ENCODE data around the gene SLMAP.
A peak's percentile ranks its signal among the peaks of the same experiment; 100 is the strongest.

SLMAP gene

GRCh38 chr3:57943525-57944495 is 187.7 kb downstream of the SLMAP start:
- no peak for DNase-seq (ENCODE audit: low read depth)

GRCh38 chr3:57946970-57947381 is 190.9 kb downstream of the SLMAP start:
- no peak for DNase-seq (ENCODE audit: low read depth)

- no peak for DNase-seq (ENCODE audit: low read depth)
Observed at GRCh38 chr3:57948080-57948671, 192.1 kb downstream of the SLMAP start.

DNA sequence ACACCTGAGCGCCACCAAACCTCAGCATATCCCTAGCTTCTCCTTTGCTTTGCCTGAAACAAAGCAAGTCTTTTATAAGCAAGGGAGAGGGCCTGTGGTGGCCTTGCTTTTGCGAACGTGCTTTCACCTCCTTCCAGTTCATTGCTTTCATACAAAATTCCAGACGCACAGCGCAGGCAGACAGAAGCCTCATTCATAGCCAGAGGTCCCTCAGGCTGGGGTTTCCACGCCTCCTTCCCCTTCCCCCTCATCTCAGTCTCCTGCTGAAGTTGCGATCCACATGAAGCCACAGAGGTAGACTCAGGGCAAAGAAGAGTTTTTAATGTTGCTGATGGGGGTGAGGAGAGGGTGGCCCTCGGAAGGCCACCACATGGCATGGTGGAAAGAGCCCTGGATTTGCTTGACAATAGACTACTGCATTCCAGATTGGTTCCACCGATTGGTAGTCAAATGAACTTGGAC is 192.7 kb downstream of the SLMAP start:
- no peak for DNase-seq (ENCODE audit: low read depth)

DNA sequence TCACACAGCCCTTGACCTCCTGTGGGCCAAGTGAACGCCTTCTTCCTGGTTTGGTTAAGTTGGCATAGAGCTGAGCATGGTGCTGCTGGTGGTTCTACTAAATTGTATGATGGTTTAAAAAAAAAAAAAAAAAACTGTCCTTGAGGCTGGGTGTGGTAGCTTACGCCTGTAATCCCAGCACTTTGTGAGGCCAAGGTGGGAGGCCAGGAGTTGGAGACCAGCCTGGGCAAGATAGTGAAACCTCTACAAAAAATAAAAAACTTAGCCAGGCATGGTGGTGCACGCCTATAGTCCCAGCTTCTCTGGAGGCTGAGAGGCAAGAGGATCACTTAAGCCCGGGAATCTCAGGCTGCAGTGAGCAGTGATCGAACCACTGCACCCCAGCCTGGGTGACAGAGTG is 193.2 kb downstream of the SLMAP start:
- no peak for DNase-seq (ENCODE audit: low read depth)

DNA sequence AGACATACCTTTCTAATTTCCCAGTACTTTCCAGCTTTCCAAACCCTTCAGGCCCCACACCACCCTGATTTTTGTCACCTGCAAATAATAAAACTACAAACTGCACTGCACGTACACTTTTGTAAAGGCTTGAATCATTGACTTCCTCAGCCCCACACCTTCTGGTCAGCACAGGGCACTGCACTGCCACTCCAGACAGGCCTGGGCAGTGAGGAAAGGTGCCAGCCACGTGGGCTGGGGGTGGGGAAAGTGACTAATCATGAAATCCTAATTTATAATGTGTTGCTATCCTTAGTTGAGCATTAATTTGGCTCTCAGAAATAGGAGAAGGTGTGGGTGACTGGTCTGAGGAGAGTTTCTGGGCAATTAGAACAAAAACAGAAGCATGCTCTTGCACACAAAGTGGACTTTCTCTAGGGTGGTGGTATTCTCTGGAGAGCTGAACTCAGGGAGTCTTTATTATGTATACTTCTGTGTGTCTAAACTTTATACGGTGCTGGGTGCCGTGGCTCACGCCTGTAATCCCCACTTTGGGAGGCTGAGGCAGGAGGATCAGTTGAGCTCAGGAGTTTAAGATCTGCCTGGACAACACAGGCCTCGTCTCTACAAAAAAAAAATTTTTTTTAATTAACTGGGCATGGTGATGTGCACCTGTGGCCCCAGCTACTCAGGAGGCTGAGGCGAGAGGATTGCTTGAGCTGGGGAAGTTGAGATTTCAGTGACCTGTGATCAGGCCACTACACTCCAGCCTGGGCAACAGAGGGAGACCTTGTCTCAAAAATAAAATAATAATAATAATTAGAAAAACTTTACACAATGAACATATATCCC is 193.9 kb downstream of the SLMAP start:
- DNase-seq (ENCODE audit: low read depth), result no peak

DNA sequence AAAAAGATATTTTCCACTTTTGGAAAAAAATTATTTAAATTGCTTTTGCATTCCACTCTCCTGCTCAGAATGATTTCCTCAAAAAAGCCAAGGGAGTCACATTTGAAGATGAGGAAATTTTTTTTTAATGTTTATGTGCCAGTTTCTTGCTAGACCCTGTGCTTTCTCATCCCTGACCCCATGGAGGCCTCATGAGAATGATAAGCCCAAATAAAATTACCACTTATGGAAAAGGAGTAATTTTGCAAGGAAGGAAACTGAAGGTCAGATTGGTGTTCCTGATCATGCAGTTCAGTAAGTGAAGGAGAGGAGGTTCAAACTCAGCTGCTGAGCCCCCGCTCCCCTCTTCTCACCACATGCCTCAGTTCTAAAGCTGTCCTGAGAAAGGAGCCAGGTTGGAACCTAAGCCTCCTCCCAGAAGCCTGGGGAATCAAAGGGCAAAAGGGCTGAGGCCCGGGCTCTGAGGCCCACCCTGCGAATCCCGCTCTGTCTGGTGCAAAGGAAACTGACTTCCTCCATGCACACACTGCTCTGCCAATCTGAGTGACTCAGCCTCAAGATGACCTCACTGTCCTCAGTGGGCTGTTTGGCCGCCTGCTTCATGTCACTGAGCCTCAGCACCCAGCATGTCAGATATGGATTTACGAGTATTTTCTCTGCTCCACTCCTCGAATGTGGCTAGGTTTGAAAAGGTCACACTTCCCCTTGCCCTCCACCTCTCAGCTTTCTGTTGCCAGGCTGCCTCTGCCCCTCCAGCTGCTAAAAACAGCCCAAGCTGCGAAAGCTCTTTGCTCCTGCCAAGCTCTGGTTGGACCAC is 195.2 kb downstream of the SLMAP start:
- no peak for DNase-seq (ENCODE audit: low read depth)

DNA sequence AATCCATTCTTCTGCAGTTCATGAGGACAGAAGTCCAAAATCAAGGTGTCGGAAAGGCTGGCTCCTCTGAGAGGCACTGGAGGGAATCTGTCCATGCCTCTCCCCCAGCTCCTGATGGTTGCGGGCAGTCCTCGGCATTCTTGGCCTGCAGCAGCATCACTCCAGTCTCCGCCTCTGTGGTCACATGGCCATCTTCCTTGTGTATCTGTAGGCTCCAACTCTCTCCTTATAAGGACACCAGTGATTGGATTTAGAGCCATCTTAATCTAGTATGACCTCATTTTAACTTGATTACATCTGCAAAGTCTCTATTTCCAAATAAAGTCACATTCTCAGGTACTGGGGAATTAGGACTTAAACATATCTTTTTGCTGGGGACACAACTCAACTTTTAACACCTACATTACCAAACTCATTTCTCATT is 196.1 kb downstream of the SLMAP start:
- DNase-seq (ENCODE audit: low read depth), result no peak

DNA sequence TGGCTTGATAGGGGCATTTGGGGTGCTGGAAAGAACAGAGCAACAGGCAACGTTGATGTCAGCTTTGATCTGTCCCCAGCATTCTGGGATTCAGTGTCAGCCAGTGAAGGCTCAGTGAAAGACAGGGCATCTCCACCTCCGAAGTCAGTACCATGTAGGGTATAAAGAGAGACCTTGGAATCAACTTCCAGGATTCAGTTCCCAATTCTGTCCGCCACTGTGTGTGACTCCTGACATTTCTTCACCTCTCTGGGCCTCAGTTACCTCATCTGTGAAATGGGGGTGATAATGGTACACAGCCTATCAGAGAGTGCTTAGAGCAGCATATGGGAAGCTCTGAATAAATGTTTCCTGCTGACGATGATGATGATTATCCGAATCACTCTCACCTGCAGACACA is 196.5 kb downstream of the SLMAP start:
- DNase-seq (ENCODE audit: low read depth), result no peak

DNA sequence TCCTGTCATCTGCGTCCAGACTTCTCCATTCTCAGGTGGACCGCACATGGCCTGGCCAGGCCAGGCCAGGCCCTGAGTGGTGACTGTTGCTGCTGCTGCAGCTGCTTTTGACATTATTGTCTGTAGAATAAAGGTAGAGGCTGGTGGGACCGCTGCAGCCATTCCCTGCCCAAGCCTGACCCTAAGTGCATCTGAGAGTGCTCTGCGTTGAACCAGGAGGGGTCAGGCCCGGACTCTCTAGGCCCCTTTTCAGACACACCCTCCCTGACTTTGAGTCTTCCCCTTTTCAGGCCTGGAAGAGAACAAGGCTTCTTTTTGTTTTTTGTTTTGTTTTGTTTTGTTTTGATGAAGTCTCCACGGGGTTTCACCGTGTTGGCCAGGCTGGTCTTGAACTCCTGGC is 197.5 kb downstream of the SLMAP start:
- no peak for DNase-seq (ENCODE audit: low read depth)

DNA sequence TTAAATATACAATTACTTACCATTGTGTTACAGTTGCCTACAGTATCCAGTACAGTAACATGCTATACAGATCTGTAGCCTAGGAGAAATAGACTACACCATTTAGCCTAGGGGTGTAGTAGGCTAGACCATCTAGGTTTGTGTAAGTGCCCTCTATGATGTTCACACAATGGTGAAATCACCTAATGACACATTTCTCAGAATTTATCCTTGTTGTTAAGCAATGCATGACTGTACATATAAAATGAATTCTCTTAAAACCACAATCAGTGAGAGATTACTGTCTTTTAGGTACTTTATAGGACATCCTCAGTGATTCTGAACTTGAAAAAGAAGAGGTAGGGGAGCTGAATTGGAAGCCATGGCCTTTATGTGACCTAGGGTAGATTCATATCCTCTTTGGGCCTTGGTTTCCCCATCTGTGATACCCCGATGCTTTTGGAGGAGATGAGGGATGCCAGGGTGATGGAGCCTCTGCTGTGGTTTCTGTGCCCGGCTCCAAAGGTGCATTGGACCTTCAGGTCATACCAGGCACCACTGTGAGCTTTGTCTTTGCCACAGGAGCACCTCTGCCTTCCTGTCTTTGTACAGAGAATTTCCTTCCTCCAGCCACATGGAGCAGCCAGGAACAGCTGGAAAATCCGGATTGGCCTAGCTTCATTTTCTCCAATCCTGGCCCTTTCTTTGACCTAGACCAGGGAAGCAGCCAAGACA is 200.2 kb downstream of the SLMAP start:
- peak; percentile 85 for DNase-seq (ENCODE audit: low read depth)

GRCh38 chr3:57956833-57957174 is 200.7 kb downstream of the SLMAP start:
- no peak for DNase-seq (ENCODE audit: low read depth)

DNA sequence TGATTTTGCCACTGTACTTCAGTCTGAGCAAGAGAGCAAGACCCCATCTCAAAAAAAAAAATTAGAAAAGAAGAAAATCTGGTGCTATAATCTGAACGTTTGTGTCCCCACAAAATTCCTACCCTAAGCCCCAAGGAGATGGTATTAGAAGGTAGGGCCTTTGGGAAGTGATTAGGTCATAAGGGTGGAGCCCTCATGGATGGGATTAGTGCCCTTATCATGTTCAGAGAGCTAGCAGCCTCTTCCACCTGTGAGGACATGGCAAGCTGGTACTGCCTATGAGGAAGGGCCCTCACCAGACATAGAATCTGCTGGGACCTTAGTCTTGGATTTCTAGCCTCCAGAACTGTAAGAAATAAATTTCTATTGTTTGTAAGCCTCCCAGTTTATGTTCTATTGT is 201.7 kb downstream of the SLMAP start:
- no peak for DNase-seq (ENCODE audit: low read depth)

GRCh38 chr3:57958642-57959422 is 202.7 kb downstream of the SLMAP start:
- no peak for DNase-seq (ENCODE audit: low read depth)

- DNase-seq (ENCODE audit: low read depth), result no peak
Observed at GRCh38 chr3:57959423-57960173, 203.5 kb downstream of the SLMAP start.

DNA sequence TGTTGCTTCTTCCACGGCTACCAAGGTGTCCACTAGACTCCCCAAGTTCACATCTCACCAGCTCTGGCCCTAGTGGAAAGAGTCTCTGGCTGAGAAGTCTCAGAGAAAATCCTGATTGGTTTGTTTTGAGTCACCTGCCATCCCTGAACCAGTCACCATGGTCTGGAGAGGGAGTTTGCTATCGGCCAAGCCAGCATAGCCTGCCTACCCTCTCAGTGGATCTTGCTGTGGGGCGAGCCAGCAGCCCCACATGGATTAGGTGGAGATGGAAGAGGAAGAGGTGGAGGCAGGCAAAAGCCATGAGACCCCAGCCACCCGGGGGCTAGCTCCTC is 204.0 kb downstream of the SLMAP start:
- no peak for DNase-seq (ENCODE audit: low read depth)

- DNase-seq (ENCODE audit: low read depth), result no peak
Observed at GRCh38 chr3:57961177-57961827, 205.2 kb downstream of the SLMAP start.

DNA sequence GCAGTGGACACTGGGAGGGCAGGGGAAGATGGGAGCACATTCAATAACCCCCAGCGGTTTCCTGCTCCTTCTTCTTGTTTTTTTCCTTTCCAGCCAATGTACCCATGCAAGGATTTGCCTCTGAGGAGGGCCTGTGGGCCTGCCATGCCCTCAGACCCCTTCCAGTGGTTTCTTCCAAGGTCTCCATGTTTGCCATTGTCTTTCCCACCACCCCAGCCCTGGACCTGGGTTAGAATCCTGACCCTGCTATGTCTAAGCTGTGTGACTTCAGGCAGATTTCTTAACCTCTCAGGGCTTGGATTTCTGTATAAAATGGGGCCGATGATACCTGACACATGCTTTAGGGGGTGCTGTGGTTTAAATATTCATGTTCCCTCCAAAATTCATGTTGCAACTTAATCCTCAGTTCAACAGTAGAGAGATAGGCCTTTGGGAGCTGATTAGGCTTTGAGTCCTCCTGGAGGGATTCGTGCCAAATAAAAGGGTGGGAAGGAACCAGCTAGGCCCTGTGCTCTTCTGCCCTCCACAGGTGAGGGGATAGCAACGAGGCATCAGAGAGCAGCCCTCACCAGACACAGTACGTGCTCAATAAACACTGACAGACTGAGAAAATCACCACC is 205.8 kb downstream of the SLMAP start:
- no peak for DNase-seq (ENCODE audit: low read depth)

DNA sequence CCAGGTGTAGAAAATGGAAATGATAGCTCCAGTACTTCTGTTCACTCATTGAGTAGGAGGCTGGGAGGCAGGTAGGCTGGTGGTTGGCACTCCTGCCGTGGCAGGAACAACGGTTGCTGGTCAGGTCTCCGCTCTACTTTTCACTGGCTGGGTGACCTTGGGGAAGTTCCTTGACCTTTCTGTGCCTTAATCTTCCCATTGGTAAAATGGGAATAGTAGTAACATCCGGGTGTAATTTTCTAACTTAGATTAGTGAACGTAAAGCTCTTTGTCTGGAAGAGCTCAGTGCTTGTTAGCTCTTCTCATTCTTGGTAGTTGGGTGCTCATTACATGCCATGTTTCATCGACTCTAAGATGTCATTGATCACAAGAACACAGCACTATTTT is 206.3 kb downstream of the SLMAP start:
- no peak for DNase-seq (ENCODE audit: low read depth)

Data from GM04503 (cell line).